ENCODE data around the gene NCS1. TPM values are rescaled to one million over a fixed set of nuclear protein-coding genes. Genes with fewer than 3 reads are reported as not detected.

Gene NCS1
- total RNA-seq, 1 experiment from 2014 or later = 58.6 TPM

GRCh38 chr9:130129432-130130061 lies 42.7 kb upstream of the NCS1 start:
- ChIA-PET CTCF (no interaction called here), POLR2A (ENCODE audit: low non-redundant PET) (no interaction called here)
- no peak for DNase-seq (ENCODE audit: low spot score)
- intact Hi-C loops (cut with micrococcal nuclease; ENCODE audit: unreplicated experiment) = no loop called here
- BruUV-seq (replicated peaks) = no TSS peak
- Histone ChIP-seq H3K9me3 (ENCODE audit: low read depth, low read length, poor library complexity, severe bottlenecking) (no peaks in the 10 kb centered on the region), H3K4me3 (ENCODE audit: low read depth, low read length, poor library complexity, severe bottlenecking) (no peak overlapping the region), H3K27ac (ENCODE audit: low read depth, low read length, poor library complexity, severe bottlenecking) (peak overlapping the region; percentile 51), H3K36me3 (ENCODE audit: insufficient read depth, low read length, poor library complexity, severe bottlenecking) (peaks cover 22% of the 10 kb centered on the region), H3K27me3 (replicated peaks; ENCODE audit: insufficient read depth, low read depth, low read length, poor library complexity) (no peaks in the 10 kb centered on the region), H3K4me1 (ENCODE audit: insufficient read depth, low read length, poor library complexity, severe bottlenecking) (no peaks in the 10 kb centered on the region)
- TF ChIP-seq EZH2 (IDR thresholded peaks at IDR 0.05; ENCODE audit: borderline replicate concordance, low read depth, low read length, poor library complexity, severe bottlenecking) (no peak), CTCF (conservative IDR thresholded peaks at IDR 0.05; ENCODE audit: low read depth, low read length) (no peak)

GRCh38 chr9:130132746-130133145 lies 39.5 kb upstream of the NCS1 start:
- Histone ChIP-seq H3K27ac (ENCODE audit: low read depth, low read length, poor library complexity, severe bottlenecking) (no peak overlapping the region), H3K9me3 (ENCODE audit: low read depth, low read length, poor library complexity, severe bottlenecking) (no peaks in the 10 kb centered on the region), H3K27me3 (replicated peaks; ENCODE audit: insufficient read depth, low read depth, low read length, poor library complexity) (no peaks in the 10 kb centered on the region), H3K4me1 (ENCODE audit: insufficient read depth, low read length, poor library complexity, severe bottlenecking) (no peaks in the 10 kb centered on the region), H3K36me3 (ENCODE audit: insufficient read depth, low read length, poor library complexity, severe bottlenecking) (peaks cover 25% of the 10 kb centered on the region), H3K4me3 (ENCODE audit: low read depth, low read length, poor library complexity, severe bottlenecking) (no peak overlapping the region)
- BruUV-seq (replicated peaks) = no TSS peak
- TF ChIP-seq CTCF (conservative IDR thresholded peaks at IDR 0.05; ENCODE audit: low read depth, low read length) = no peak
- TF ChIP-seq EZH2 (IDR thresholded peaks at IDR 0.05; ENCODE audit: borderline replicate concordance, low read depth, low read length, poor library complexity, severe bottlenecking) = no peak
- POLR2A ChIA-PET (ENCODE audit: low non-redundant PET) = no interaction called here
- DNase-seq (ENCODE audit: low spot score) = no peak
- CTCF ChIA-PET = no interaction called here
- intact Hi-C loops (cut with micrococcal nuclease; ENCODE audit: unreplicated experiment) = no loop called here

GRCh38 chr9:130137081-130137640 lies 35.0 kb upstream of the NCS1 start:
- ChIA-PET CTCF (no interaction called here), POLR2A (ENCODE audit: low non-redundant PET) (no interaction called here)
- TF ChIP-seq EZH2 (IDR thresholded peaks at IDR 0.05; ENCODE audit: borderline replicate concordance, low read depth, low read length, poor library complexity, severe bottlenecking) (no peak), CTCF (conservative IDR thresholded peaks at IDR 0.05; ENCODE audit: low read depth, low read length) (no peak)
- no peaks in the 10 kb centered on the region for H3K27me3 ChIP-seq (replicated peaks; ENCODE audit: insufficient read depth, low read depth, low read length, poor library complexity)
- H3K4me3 ChIP-seq (ENCODE audit: low read depth, low read length, poor library complexity, severe bottlenecking) = no peak overlapping the region
- H3K4me1 ChIP-seq (ENCODE audit: insufficient read depth, low read length, poor library complexity, severe bottlenecking) = no peaks in the 10 kb centered on the region
- no TSS peak for BruUV-seq (replicated peaks)
- no peaks in the 10 kb centered on the region for H3K9me3 ChIP-seq (ENCODE audit: low read depth, low read length, poor library complexity, severe bottlenecking)
- H3K36me3 ChIP-seq (ENCODE audit: insufficient read depth, low read length, poor library complexity, severe bottlenecking) = peaks cover 3% of the 10 kb centered on the region
- intact Hi-C loops (cut with micrococcal nuclease; ENCODE audit: unreplicated experiment) = no loop called here
- no peak for DNase-seq (ENCODE audit: low spot score)
- H3K27ac ChIP-seq (ENCODE audit: low read depth, low read length, poor library complexity, severe bottlenecking) = no peak overlapping the region
